Right lobe of liver (tissue), 4 donors: ENCODE results near the gene RAET1E.

Experiments used
- POLR2A ChIP-seq: fragments of 450-650 bp; IDR thresholded peaks from one replicate; pipeline ENCODE4 v1.6.1; 2017; ENCODE audit warnings: antibody characterized with exemption, mild to moderate bottlenecking
- TF ChIP-seq, protein P1 (sequence below), 4 donors: fragments of 200-600 bp in 3 of 4; fragments of 450-650 bp in 1 of 4; IDR thresholded peaks; one replicate each; pipeline versions ENCODE4 v1.5.1 to v1.8.0; 2016 to 2022; ENCODE audit warnings: antibody characterized with exemption in 4 of 4, mild to moderate bottlenecking in 2 of 4
- donor health status: DM: no; HTN: no; CAD: no.
- donor health status: DM: no; HTN: no; CAD: no.
- donor health status: DM: no; HTN: yes; CAD: no.

DNA sequence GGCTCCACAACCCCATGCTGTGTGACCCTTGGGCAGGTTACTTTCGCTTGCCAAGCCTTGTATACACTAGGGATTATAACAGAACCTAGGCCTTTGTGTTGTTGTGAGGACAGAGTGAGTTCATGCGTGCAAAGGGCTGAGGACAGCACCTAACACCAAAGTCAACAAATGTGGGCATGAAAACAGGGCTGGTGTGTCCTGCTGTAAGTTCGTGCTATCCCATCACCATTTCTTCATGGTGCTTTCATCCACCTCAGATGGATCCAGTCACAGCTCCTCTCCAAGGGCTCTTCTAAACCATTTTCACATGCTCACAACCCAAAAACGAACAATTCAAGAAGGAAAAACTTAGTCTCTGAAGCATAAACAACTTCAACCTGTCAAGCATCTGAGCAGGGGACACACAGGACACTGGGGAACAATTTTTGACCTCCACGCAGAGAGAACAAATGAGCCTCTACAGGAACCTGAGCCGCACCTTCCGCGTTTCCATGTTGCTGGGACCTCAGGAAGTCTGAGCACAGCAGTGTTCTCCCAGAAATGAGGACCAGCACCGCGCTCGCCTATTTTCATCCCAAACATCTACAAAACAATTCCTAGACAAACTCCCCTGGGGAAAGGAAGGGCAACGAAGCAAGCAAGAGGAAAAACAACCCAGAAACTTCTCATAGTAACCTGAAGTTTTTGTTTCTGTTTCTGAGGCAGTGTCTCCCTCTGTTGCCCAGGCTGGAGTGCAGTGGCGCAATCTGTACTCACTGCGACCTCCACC, 36.9 kb downstream of the RAET1E start:
- TF ChIP-seq POLR2A = no peak
- TF ChIP-seq, protein P1, sequence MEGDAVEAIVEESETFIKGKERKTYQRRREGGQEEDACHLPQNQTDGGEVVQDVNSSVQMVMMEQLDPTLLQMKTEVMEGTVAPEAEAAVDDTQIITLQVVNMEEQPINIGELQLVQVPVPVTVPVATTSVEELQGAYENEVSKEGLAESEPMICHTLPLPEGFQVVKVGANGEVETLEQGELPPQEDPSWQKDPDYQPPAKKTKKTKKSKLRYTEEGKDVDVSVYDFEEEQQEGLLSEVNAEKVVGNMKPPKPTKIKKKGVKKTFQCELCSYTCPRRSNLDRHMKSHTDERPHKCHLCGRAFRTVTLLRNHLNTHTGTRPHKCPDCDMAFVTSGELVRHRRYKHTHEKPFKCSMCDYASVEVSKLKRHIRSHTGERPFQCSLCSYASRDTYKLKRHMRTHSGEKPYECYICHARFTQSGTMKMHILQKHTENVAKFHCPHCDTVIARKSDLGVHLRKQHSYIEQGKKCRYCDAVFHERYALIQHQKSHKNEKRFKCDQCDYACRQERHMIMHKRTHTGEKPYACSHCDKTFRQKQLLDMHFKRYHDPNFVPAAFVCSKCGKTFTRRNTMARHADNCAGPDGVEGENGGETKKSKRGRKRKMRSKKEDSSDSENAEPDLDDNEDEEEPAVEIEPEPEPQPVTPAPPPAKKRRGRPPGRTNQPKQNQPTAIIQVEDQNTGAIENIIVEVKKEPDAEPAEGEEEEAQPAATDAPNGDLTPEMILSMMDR (IDR thresholded peaks at IDR 0.05) = peak in 2 of 4 donors; percentile 15 to 24
